Hepatocyte (in vitro differentiated cells): ENCODE results near the gene LRRC4C. TPM values are rescaled to one million over a fixed set of nuclear protein-coding genes. Genes with fewer than 3 reads are reported as not detected.
"Not testable (repeated sequence)": the region's sequence is repeated elsewhere in the genome, so short reads cannot be mapped to it uniquely, and the experiment has no call there.

Source experiments
- DNase-seq: peaks from one replicate; pipeline ENCODE4 v3.0.0-alpha.2; 2016; ENCODE audit warnings: low spot score
- H2AFZ ChIP-seq: fragments of 200-600 bp; sonication (generic); 2 replicates; pipeline ENCODE4 v1.6.0; 2016; ENCODE audit warnings: antibody characterized with exemption, mild to moderate bottlenecking
- H3K27ac ChIP-seq: fragments of 200-600 bp; sonication (generic); 2 replicates; pipeline ENCODE4 v1.5.1; 2016; ENCODE audit warnings: mild to moderate bottlenecking
- H3K27me3 ChIP-seq: fragments of 200-600 bp; sonication (generic); 2 replicates; pipeline ENCODE4 v1.6.1; 2016
- H3K36me3 ChIP-seq: fragments of 200-600 bp; sonication (generic); replicated peaks from 2 replicates; pipeline ENCODE4 v1.5.1; 2016; ENCODE audit warnings: low read depth; ENCODE audit not compliant: insufficient read depth
- H3K4me1 ChIP-seq: fragments of 200-600 bp; sonication (generic); 2 replicates; pipeline ENCODE4 v1.5.1; 2016; ENCODE audit warnings: mild to moderate bottlenecking, moderate library complexity; ENCODE audit not compliant: insufficient read depth
- H3K4me2 ChIP-seq: fragments of 200-600 bp; sonication (generic); 2 replicates; pipeline ENCODE4 v1.6.0; 2016
- H3K4me3 ChIP-seq: fragments of 200-600 bp; sonication (generic); 2 replicates; pipeline ENCODE4 v1.5.1; 2016; ENCODE audit warnings: mild to moderate bottlenecking
- H3K79me2 ChIP-seq: fragments of 200-600 bp; sonication (generic); 2 replicates; pipeline ENCODE4 v1.6.0; 2017; ENCODE audit warnings: mild to moderate bottlenecking
- H3K9me2 ChIP-seq: fragments of 200-600 bp; sonication (generic); replicated peaks from 2 replicates; pipeline ENCODE4 v1.6.0; 2017; ENCODE audit warnings: mild to moderate bottlenecking; ENCODE audit not compliant: insufficient read depth
- H3K9me3 ChIP-seq: fragments of 200-600 bp; sonication (generic); 2 replicates; pipeline ENCODE4 v1.5.1; 2016; ENCODE audit warnings: low read depth, mild to moderate bottlenecking
- H4K20me1 ChIP-seq: fragments of 200-600 bp; sonication (generic); 2 replicates; pipeline ENCODE4 v1.6.0; 2016; ENCODE audit warnings: mild to moderate bottlenecking; ENCODE audit not compliant: insufficient read depth, poor library complexity, severe bottlenecking
- EZH2 ChIP-seq: fragments of 200-600 bp; sonication (generic); IDR thresholded peaks from 2 replicates; pipeline ENCODE4 v1.6.1; 2016; ENCODE audit warnings: antibody characterized with exemption, mild to moderate bottlenecking, borderline replicate concordance
- EZH2phosphoT487 ChIP-seq: fragments of 200-600 bp; sonication (generic); IDR thresholded peaks from one replicate; pipeline ENCODE4 v1.6.1; 2018; ENCODE audit warnings: antibody characterized with exemption, mild to moderate bottlenecking, low read depth, moderate library complexity; ENCODE audit not compliant: unreplicated experiment, severe bottlenecking
- WGBS: methylation state at CpG from one replicate; pipeline ENCODE4 v1.1.6; 2016; ENCODE audit warnings: low lambda C conversion rate; ENCODE audit errors: missing lambda C conversion rate; 5-methylcytosine and 5-hydroxymethylcytosine counted together
- polyA plus RNA-seq: library from polyadenylated mRNA; unstranded; fragments of >200 nt; fragmentation: Nextera tagmentation; extraction: Ambion mirVana; gene quantifications from 2 replicates; pipeline ENCODE4 v1.2.1, GENCODE V29; 2016
- total RNA-seq: library from RNA; depleted of rRNA; stranded (reverse); fragments of >200 nt; gene quantifications from 2 replicates; pipeline ENCODE4 v1.2.3, GENCODE V29; 2014
- TF ChIP-seq, protein P1 (sequence below): fragments of 200-600 bp; sonication (generic); IDR thresholded peaks from 2 replicates; pipeline ENCODE4 v1.5.1; 2016; ENCODE audit warnings: antibody characterized with exemption, mild to moderate bottlenecking; ENCODE audit not compliant: poor library complexity

LRRC4C gene
- total and polyA plus RNA-seq, 2 experiments from 2014 or later = 1.1 to 3.1 TPM

DNA sequence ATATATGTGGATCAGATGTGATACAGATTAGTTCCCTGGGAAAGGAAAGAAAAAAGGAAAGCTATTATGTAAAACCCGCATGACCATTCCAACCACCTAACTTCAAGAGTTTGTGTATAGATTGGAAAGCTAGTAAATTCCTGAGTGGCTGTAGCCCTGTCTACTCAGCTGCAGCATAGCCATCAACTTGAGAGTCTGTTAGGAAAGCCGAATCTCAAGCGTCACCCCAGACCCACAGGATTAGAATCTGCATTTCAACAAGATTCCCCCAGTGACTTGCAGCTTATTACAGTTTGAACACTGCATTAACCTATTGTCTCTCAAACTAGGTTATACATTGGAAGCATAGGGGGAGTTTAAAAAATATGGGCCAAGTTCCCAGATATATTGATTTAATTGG lies 921.7 kb downstream of the LRRC4C start:
- TF ChIP-seq EZH2 (no peak), EZH2phosphoT487 (no peak)
- TF ChIP-seq, protein P1, sequence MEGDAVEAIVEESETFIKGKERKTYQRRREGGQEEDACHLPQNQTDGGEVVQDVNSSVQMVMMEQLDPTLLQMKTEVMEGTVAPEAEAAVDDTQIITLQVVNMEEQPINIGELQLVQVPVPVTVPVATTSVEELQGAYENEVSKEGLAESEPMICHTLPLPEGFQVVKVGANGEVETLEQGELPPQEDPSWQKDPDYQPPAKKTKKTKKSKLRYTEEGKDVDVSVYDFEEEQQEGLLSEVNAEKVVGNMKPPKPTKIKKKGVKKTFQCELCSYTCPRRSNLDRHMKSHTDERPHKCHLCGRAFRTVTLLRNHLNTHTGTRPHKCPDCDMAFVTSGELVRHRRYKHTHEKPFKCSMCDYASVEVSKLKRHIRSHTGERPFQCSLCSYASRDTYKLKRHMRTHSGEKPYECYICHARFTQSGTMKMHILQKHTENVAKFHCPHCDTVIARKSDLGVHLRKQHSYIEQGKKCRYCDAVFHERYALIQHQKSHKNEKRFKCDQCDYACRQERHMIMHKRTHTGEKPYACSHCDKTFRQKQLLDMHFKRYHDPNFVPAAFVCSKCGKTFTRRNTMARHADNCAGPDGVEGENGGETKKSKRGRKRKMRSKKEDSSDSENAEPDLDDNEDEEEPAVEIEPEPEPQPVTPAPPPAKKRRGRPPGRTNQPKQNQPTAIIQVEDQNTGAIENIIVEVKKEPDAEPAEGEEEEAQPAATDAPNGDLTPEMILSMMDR = no peak
- H3K27me3 ChIP-seq = no peaks in the 10 kb centered on the region
- no peaks in the 10 kb centered on the region for H3K79me2 ChIP-seq
- no peaks in the 10 kb centered on the region for H3K4me1 ChIP-seq
- H3K9me2 ChIP-seq = no peaks in the 10 kb centered on the region
- no peak overlapping the region for H3K4me2 ChIP-seq
- DNase-seq = no peak
- no peak overlapping the region for H3K27ac ChIP-seq
- H3K36me3 ChIP-seq = no peaks in the 10 kb centered on the region
- no peaks in the 10 kb centered on the region for H4K20me1 ChIP-seq
- 63% methylated on average over 3 of the region's 3 CpGs for WGBS
- no peaks in the 10 kb centered on the region for H3K9me3 ChIP-seq
- H2AFZ ChIP-seq = no peak overlapping the region
- no peak overlapping the region for H3K4me3 ChIP-seq

DNA sequence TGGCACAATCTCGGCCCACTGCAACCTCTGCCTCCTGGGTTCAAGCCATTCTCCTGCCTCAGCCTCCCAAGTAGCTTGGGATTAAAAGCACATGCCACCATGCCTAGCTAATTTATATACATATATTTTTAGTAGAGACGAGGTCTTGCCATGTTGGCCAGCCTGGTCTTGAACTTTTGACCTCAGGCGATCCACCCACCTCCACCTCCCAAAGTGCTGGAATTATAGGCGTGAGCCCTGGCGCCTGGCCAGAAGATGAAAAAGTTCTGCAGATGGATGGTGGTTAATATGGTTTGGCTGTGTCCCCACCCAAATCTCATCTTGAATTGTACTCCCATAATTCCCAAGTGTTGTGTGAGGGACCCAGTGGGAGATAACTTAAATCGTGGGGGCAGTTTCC lies 937.4 kb downstream of the LRRC4C start:
- H3K9me3 ChIP-seq, H3K4me3 ChIP-seq, H3K27ac ChIP-seq, H2AFZ ChIP-seq, H3K4me1 ChIP-seq, DNase-seq, H3K27me3 ChIP-seq, H3K4me2 ChIP-seq, H3K9me2 ChIP-seq, H3K79me2 ChIP-seq, H4K20me1 ChIP-seq, H3K36me3 ChIP-seq: not testable (repeated sequence)
- WGBS = 80% methylated on average over 6 of the region's 6 CpGs

DNA sequence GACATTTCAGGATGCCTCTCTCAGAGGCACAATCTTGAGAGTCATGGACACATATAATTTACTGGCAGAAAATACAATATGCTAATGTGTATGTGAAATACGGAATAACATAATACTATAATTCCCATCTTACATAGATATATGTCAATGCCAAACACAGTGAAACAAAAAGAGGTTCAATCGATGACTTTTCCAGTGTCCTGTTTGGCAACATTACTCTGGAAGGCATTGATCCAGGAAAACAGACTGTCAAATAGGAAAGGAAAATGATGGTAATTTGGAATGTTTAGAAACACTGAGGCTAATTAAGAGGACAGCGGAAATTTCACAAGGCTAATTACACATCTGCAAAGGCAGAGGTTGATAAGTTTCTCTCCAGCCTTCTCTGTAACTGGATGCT lies 942.3 kb downstream of the LRRC4C start:
- Histone ChIP-seq H3K4me2 (no peak overlapping the region), H4K20me1 (no peaks in the 10 kb centered on the region), H3K4me1 (no peaks in the 10 kb centered on the region), H3K79me2 (no peaks in the 10 kb centered on the region), H3K9me2 (no peaks in the 10 kb centered on the region), H3K27me3 (no peaks in the 10 kb centered on the region), H3K36me3 (no peaks in the 10 kb centered on the region), H3K4me3 (no peak overlapping the region), H3K9me3 (no peaks in the 10 kb centered on the region), H3K27ac (no peak overlapping the region), H2AFZ (no peak overlapping the region)
- TF ChIP-seq, protein P1 = no peak
- TF ChIP-seq EZH2phosphoT487 = no peak
- no peak for TF ChIP-seq EZH2
- 93% methylated on average over 3 of the region's 3 CpGs for WGBS
- DNase-seq = no peak

DNA sequence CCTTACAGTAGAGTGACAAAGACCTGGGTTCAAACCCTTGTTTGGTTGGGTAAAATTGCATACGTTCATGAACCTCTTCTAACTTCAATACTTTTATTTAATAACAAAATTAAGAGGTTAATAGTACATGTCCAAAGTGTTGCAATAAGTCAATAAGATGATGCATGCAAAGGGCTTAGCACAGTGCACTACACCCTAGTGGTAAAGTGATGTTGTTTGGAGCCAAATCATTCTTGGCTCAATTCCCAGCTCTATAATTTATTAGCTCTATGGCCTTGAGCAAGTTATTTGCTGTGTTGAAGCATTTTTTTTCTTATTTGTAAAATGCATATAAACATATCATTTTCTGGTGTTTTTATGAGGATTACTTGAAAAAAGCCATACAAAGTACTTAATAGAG lies 945.3 kb downstream of the LRRC4C start:
- WGBS = 60% methylated on average over 1 of the region's 1 CpG
- TF ChIP-seq EZH2 (no peak), EZH2phosphoT487 (no peak)
- TF ChIP-seq, protein P1 = no peak
- no peaks in the 10 kb centered on the region for H3K9me3 ChIP-seq
- H2AFZ ChIP-seq = no peak overlapping the region
- H3K4me3 ChIP-seq = no peak overlapping the region
- H3K4me2 ChIP-seq = no peak overlapping the region
- no peak overlapping the region for H3K27ac ChIP-seq
- no peaks in the 10 kb centered on the region for H3K27me3 ChIP-seq
- no peaks in the 10 kb centered on the region for H3K4me1 ChIP-seq
- DNase-seq = peak; percentile 34
- no peaks in the 10 kb centered on the region for H3K79me2 ChIP-seq
- no peaks in the 10 kb centered on the region for H3K36me3 ChIP-seq
- H3K9me2 ChIP-seq = no peaks in the 10 kb centered on the region
- no peaks in the 10 kb centered on the region for H4K20me1 ChIP-seq
